HL-60 (cell line): ENCODE data around the gene AIF1.

ENCODE experiments used
- CTCF ChIP-seq: IDR thresholded peaks from one replicate; pipeline ENCODE4 v1.5.1; 2011; ENCODE audit warnings: low read length, control low read depth, inconsistent platforms; ENCODE audit not compliant: insufficient read depth
- REST ChIP-seq: IDR thresholded peaks from 2 replicates; pipeline ENCODE4 v1.6.1; 2012; ENCODE audit warnings: low read depth; ENCODE audit not compliant: insufficient replicate concordance

GRCh38 chr6:31639043-31639442 lies 24.0 kb downstream of the AIF1 start:
- TF ChIP-seq CTCF (no peak), REST (no peak)
